HepG2 (cell line): Measurements from ENCODE around the gene OPN1SW. TPM values are rescaled to one million over a fixed set of nuclear protein-coding genes. Genes with fewer than 3 reads are reported as not detected.

Experiments
- ATAC-seq: fragments of 200-7000 bp; cut with Tn5 transposase; 3 replicates; pipeline ENCODE4 v1.9.1; 2020; ENCODE audit warnings: mild to moderate bottlenecking, moderate library complexity
- BruUV-seq: library from RNA; stranded (reverse); fragments of 400-500 nt; replicated peaks from 2 replicates; lab custom pipeline; 2021; lab: Mats Ljungman, UMichigan
- CTCF ChIA-PET: fragments of 300-600 bp; formaldehyde crosslinking; extraction: SDS; loops from one replicate; lab custom pipeline; 2021; ENCODE audit warnings: low total read pairs, inconsistent platforms, low intra/inter-chr PET ratio; lab: Yijun Ruan, JAX
- POLR2A ChIA-PET: fragments of 350-600 bp; sonication (Branson Sonifier 250); formaldehyde crosslinking; loops from one replicate; lab custom pipeline; 2020; ENCODE audit warnings: antibody characterized with exemption, inconsistent platforms; lab: Yijun Ruan, JAX
- DNase-seq: peaks from one replicate; pipeline ENCODE4 v3.0.0-alpha.2; 2015; ENCODE audit warnings: low spot score
- FAIRE-seq: peaks from 3 replicates; lab custom pipeline; 2011; peaks lifted over from hg19 to GRCh38; lab: Jason Lieb, UNC
- H2AFZ ChIP-seq: one replicate; pipeline ENCODE4 v1.6.1; 2011; ENCODE audit warnings: low read length, inconsistent platforms
- H3K27ac ChIP-seq: fragments of 300-600 bp; 3 replicates; pipeline ENCODE4 v1.8.0; 2011; ENCODE audit warnings: mixed run types, mild to moderate bottlenecking, mixed read lengths, low read length, inconsistent platforms; ENCODE audit not compliant: insufficient read depth; ENCODE audit errors: extremely low read length
- H3K27me3 ChIP-seq, 2 experiments: fragments of 200-600 bp in 1 of 2; 2 replicates in 1 of 2; 3 replicates in 1 of 2; pipeline versions ENCODE4 v1.6.0 to v1.8.0; 2011; ENCODE audit warnings: low read length in 2 of 2, mild to moderate bottlenecking in 2 of 2, moderate library complexity in 2 of 2, inconsistent platforms in 1 of 2; ENCODE audit not compliant: insufficient read depth in 2 of 2, control insufficient read depth in 1 of 2
- H3K36me3 ChIP-seq, 2 experiments: fragments of 200-600 bp in 1 of 2; replicated peaks in 1 of 2; 2 replicates in 1 of 2; 3 replicates in 1 of 2; pipeline versions ENCODE4 v1.5.1 to v1.8.0; 2011; ENCODE audit warnings: low read length in 2 of 2, inconsistent platforms in 1 of 2; ENCODE audit not compliant: insufficient read depth in 2 of 2, control insufficient read depth in 1 of 2
- H3K4me1 ChIP-seq: 2 replicates; pipeline ENCODE4 v1.5.1; 2012; ENCODE audit warnings: low read length, inconsistent platforms; ENCODE audit not compliant: insufficient read depth
- H3K4me2 ChIP-seq: 2 replicates; pipeline ENCODE4 v1.6.0; 2011; ENCODE audit warnings: low read depth, low read length, inconsistent platforms
- H3K4me3 ChIP-seq, 3 experiments: fragments of 200-600 bp in 1 of 3; sonication (generic), shearing (Covaris generic) in 1 of 3; replicated peaks in 1 of 3; 2 replicates each; pipeline ENCODE4 v1.5.1; 2011 to 2016; ENCODE audit warnings: low read length in 3 of 3, inconsistent platforms in 2 of 3, low read depth in 2 of 3, mild to moderate bottlenecking in 2 of 3, control low read depth in 1 of 3, mixed read lengths in 1 of 3; ENCODE audit not compliant: insufficient read depth in 1 of 3
- H3K79me2 ChIP-seq: one replicate; pipeline ENCODE4 v1.6.1; 2011; ENCODE audit warnings: low read length, inconsistent platforms; ENCODE audit not compliant: insufficient read depth
- H3K9ac ChIP-seq: 2 replicates; pipeline ENCODE4 v1.6.0; 2011; ENCODE audit warnings: mild to moderate bottlenecking, low read depth, low read length, inconsistent platforms; ENCODE audit not compliant: insufficient read depth
- H3K9me3 ChIP-seq: 2 replicates; pipeline ENCODE4 v1.5.1; 2012; ENCODE audit warnings: mild to moderate bottlenecking, low read length
- H4K20me1 ChIP-seq: 2 replicates; pipeline ENCODE4 v1.6.0; 2011; ENCODE audit warnings: inconsistent platforms, mild to moderate bottlenecking, low read length, moderate library complexity; ENCODE audit not compliant: insufficient read depth
- HMGA1 ChIP-seq: sonication (generic); formaldehyde crosslinking; conservative IDR thresholded peaks from 2 replicates; pipeline ENCODE4 v1.4.0; 2020; ENCODE audit warnings: missing genetic modification reagents
- MBD4 ChIP-seq: IDR thresholded peaks from 2 replicates; pipeline ENCODE4 v1.6.1; 2012; ENCODE audit warnings: low read length, inconsistent platforms, borderline replicate concordance
- TERF1 ChIP-seq: sonication (generic); formaldehyde crosslinking; IDR thresholded peaks from 2 replicates; pipeline ENCODE4 v1.8.0; 2022; ENCODE audit warnings: mild to moderate bottlenecking, missing genetic modification reagents, moderate library complexity
- TRIM22 ChIP-seq: fragments of 450-650 bp; IDR thresholded peaks from 2 replicates; pipeline ENCODE4 v1.6.1; 2017
- ZBTB43 ChIP-seq: sonication (generic); formaldehyde crosslinking; conservative IDR thresholded peaks from 2 replicates; pipeline ENCODE4 v1.4.0; 2020; ENCODE audit warnings: missing genetic modification reagents
- ZFP36L2 ChIP-seq: sonication (generic); formaldehyde crosslinking; IDR thresholded peaks from 2 replicates; pipeline ENCODE4 v1.4.0; 2020; ENCODE audit warnings: missing genetic modification reagents
- ZNF333 ChIP-seq: sonication (generic); formaldehyde crosslinking; IDR thresholded peaks from 2 replicates; pipeline ENCODE4 v1.4.0; 2020; ENCODE audit warnings: mild to moderate bottlenecking, missing genetic modification reagents, borderline replicate concordance
- ZNF441 ChIP-seq: sonication (generic); formaldehyde crosslinking; IDR thresholded peaks from 2 replicates; pipeline ENCODE4 v1.7.0; 2021; ENCODE audit warnings: missing genetic modification reagents, borderline replicate concordance
- ZNF883 ChIP-seq: sonication (generic); formaldehyde crosslinking; IDR thresholded peaks from 2 replicates; pipeline ENCODE4 v1.5.1; 2020; ENCODE audit warnings: mild to moderate bottlenecking, missing genetic modification reagents; ENCODE audit errors: not compliant biosample characterization
- WGBS: methylation state at CpG from one replicate; pipeline ENCODE4 v1.1.6; 2017; ENCODE audit warnings: low lambda C conversion rate; 5-methylcytosine and 5-hydroxymethylcytosine counted together
- in situ Hi-C: cut with HindIII; loops from 2 replicates; pipeline ENCODE4 v1.10.0; 2017; ENCODE audit warnings: low pct_unique_long_range_greater_than_20kb; ENCODE audit not compliant: extremely low pct_ligation_motif_present
- intact Hi-C: fragments of 100-400 bp; cut with micrococcal nuclease; formaldehyde crosslinking; loops from one replicate; pipeline ENCODE4 v1.10.0; 2022; ENCODE audit not compliant: unreplicated experiment
- polyA plus RNA-seq, 8 experiments: library from polyadenylated mRNA; depleted of rRNA in 3 of 8; stranded (reverse) in 7 of 8; unstranded in 1 of 8; fragments of >200 nt; fragmentation: Illumina TruSeq in 4 of 8; extraction: Trizol in 4 of 8; gene quantifications; 2 replicates each; pipeline versions ENCODE4 v1.2.1 to v1.2.3, GENCODE V29; 2011 to 2016; ENCODE audit warnings: low read depth in 4 of 8, missing spikeins in 1 of 8, mixed read lengths in 1 of 8; ENCODE audit not compliant: insufficient read depth in 1 of 8
- total RNA-seq, 5 experiments: library from RNA; depleted of rRNA; stranded (reverse); fragments of >200 nt; fragmentation: Illumina TruSeq; extraction: Trizol; gene quantifications; 2 replicates each; pipeline ENCODE4 v1.2.3, GENCODE V29; 2016; ENCODE audit warnings: low read depth in 1 of 5

OPN1SW gene
- total and polyA plus RNA-seq, 2 of the 13 experiments (the other 11 are each of a cell fraction or from before 2014, with no cell fraction given): not detected

DNA sequence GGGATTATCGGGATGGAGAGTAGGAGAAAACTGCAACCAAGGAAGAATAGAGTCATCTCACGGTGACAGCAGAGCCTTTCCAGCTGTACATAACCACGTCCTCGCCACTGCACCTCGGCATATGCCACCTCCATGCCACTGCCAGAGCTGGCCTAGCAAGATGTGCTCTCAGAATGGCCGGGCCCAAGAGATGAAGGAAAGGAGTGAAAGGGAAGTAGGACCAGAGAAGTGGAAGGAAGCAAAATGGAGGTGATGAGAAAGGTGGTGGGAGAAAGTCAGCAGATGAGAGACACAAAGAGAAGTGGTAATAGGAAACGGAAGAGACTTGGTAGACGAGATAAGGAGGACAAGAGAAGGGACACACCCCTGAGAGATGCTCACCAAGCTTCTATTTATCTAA, 44.4 kb downstream of the OPN1SW start:
- WGBS: 38% methylated on average over 8 of the region's 8 CpGs
- no peak for ATAC-seq
- Histone ChIP-seq H3K79me2 (no peaks in the 10 kb centered on the region), H3K4me2 (no peak overlapping the region), H2AFZ (no peak overlapping the region), H3K4me3 (no peak overlapping the region), H4K20me1 (no peaks in the 10 kb centered on the region), H3K9me3 (no peaks in the 10 kb centered on the region), H3K36me3 (no peaks in the 10 kb centered on the region), H3K27me3 (peaks cover 0 to 22% of the 10 kb centered on the region in 2 experiments; a peak in 3 of 5 replicates), H3K4me1 (peaks cover 8% of the 10 kb centered on the region), H3K9ac (no peak overlapping the region), H3K27ac (no peak overlapping the region)
- no peak for TF ChIP-seq ZBTB43
- TF ChIP-seq ZNF333: no peak
- no peak for TF ChIP-seq ZFP36L2 (CRISPR knock-in tag)
- TF ChIP-seq ZNF441 (CRISPR knock-in tag): no peak
- TF ChIP-seq ZNF883: no peak
- TF ChIP-seq TERF1 (CRISPR knock-in tag): no peak
- TF ChIP-seq TRIM22: no peak
- TF ChIP-seq MBD4: no peak
- TF ChIP-seq HMGA1 (CRISPR knock-in tag): no peak
- intact Hi-C loops (no loop called here), in situ Hi-C loops (no loop called here)
- FAIRE-seq: no peak
- no TSS peak for BruUV-seq
- POLR2A ChIA-PET: no interaction called here
- DNase-seq: no peak
- CTCF ChIA-PET: no interaction called here
